Osteoblast (primary cell): ENCODE results near the gene FKBP15. TPM values are rescaled to one million over a fixed set of nuclear protein-coding genes. Genes with fewer than 3 reads are reported as not detected.
"Not testable (repeated sequence)": the region's sequence is repeated elsewhere in the genome, so short reads cannot be mapped to it uniquely, and the experiment has no call there.

Experiments
- DNase-seq: peaks from one replicate; pipeline ENCODE4 v3.0.0; 2011; ENCODE audit warnings: low spot score, mixed read lengths; ENCODE audit not compliant: insufficient read length; ENCODE audit errors: missing footprints
- H2AFZ ChIP-seq: 2 replicates; pipeline ENCODE4 v1.6.0; 2011; ENCODE audit warnings: mild to moderate bottlenecking, low read length
- H3K27ac ChIP-seq: 2 replicates; pipeline ENCODE4 v1.5.1; 2011; ENCODE audit warnings: mild to moderate bottlenecking, low read depth, low read length, moderate library complexity
- H3K27me3 ChIP-seq: 2 replicates; pipeline ENCODE4 v1.6.0; 2012; ENCODE audit warnings: mild to moderate bottlenecking, control low read depth, inconsistent platforms, low read length, moderate library complexity; ENCODE audit not compliant: insufficient read depth
- H3K36me3 ChIP-seq: 2 replicates; pipeline ENCODE4 v1.5.1; 2011; ENCODE audit warnings: mild to moderate bottlenecking, low read length, control low read depth, moderate library complexity; ENCODE audit not compliant: insufficient read depth
- H3K4me1 ChIP-seq: 2 replicates; pipeline ENCODE4 v1.5.1; 2011; ENCODE audit warnings: mild to moderate bottlenecking, low read length, control low read depth, moderate library complexity; ENCODE audit not compliant: insufficient read depth
- H3K4me2 ChIP-seq: 2 replicates; pipeline ENCODE4 v1.6.0; 2011; ENCODE audit warnings: mild to moderate bottlenecking, low read length; ENCODE audit not compliant: insufficient read depth
- H3K4me3 ChIP-seq: fragments of 200-600 bp; sonication (generic); 3 replicates; pipeline ENCODE4 v1.5.1; 2012; ENCODE audit warnings: mild to moderate bottlenecking, low read length, inconsistent platforms; ENCODE audit not compliant: insufficient read depth
- H3K79me2 ChIP-seq: 2 replicates; pipeline ENCODE4 v1.6.0; 2012; ENCODE audit warnings: mild to moderate bottlenecking, low read length, control low read depth, inconsistent platforms; ENCODE audit not compliant: insufficient read depth
- H3K9me3 ChIP-seq: 2 replicates; pipeline ENCODE4 v1.5.1; 2011; ENCODE audit warnings: low read depth, low read length, control low read depth
- H4K20me1 ChIP-seq: 2 replicates; pipeline ENCODE4 v1.6.0; 2012; ENCODE audit warnings: mild to moderate bottlenecking, low read length, control low read depth; ENCODE audit not compliant: insufficient read depth
- CTCF ChIP-seq: IDR thresholded peaks from 2 replicates; pipeline ENCODE4 v1.5.1; 2011; ENCODE audit warnings: mild to moderate bottlenecking, low read depth, low read length, moderate library complexity; ENCODE audit errors: extremely low read depth
- total RNA-seq: library from RNA; depleted of rRNA; stranded (reverse); fragments of >200 nt; gene quantifications from 2 replicates; pipeline ENCODE4 v1.2.3, GENCODE V29; 2012

The FKBP15 gene
- total RNA-seq, 1 donor, result 31.8 TPM

- Histone ChIP-seq H3K9me3 (no peaks in the 10 kb centered on the region), H3K4me2 (no peak overlapping the region), H3K4me1 (no peaks in the 10 kb centered on the region), H4K20me1 (no peaks in the 10 kb centered on the region), H3K27me3 (peaks cover 29% of the 10 kb centered on the region), H3K36me3 (no peaks in the 10 kb centered on the region), H3K27ac (no peak overlapping the region), H3K79me2 (no peaks in the 10 kb centered on the region), H3K4me3 (no peak overlapping the region), H2AFZ (no peak overlapping the region)
- TF ChIP-seq CTCF, result no peak
- no peak for DNase-seq
These were observed 77.4 kb downstream of the FKBP15 start for GRCh38 chr9:113143432-113144227.

- not testable (repeated sequence) for H3K9me3 ChIP-seq, H3K4me2 ChIP-seq, DNase-seq, H3K36me3 ChIP-seq, H4K20me1 ChIP-seq, H3K27ac ChIP-seq, H2AFZ ChIP-seq, H3K4me3 ChIP-seq, H3K4me1 ChIP-seq, H3K79me2 ChIP-seq
- peaks cover 25% of the 10 kb centered on the region for H3K27me3 ChIP-seq
These were observed 80.2 kb downstream of the FKBP15 start for GRCh38 chr9:113140896-113141295.

- Histone ChIP-seq H3K27ac (no peak overlapping the region), H4K20me1 (no peaks in the 10 kb centered on the region), H3K79me2 (no peaks in the 10 kb centered on the region), H3K4me3 (no peak overlapping the region), H2AFZ (no peak overlapping the region), H3K36me3 (no peaks in the 10 kb centered on the region), H3K9me3 (no peaks in the 10 kb centered on the region), H3K4me2 (no peak overlapping the region), H3K4me1 (no peaks in the 10 kb centered on the region), H3K27me3 (peaks cover 18% of the 10 kb centered on the region)
- no peak for DNase-seq
- TF ChIP-seq CTCF, result no peak
These were observed 81.1 kb downstream of the FKBP15 start for GRCh38 chr9:113139953-113140352.

GRCh38 chr9:113139225-113139829 is 81.8 kb downstream of the FKBP15 start:
- no peaks in the 10 kb centered on the region for H3K36me3 ChIP-seq
- H2AFZ ChIP-seq, result no peak overlapping the region
- no peaks in the 10 kb centered on the region for H3K9me3 ChIP-seq
- no peak overlapping the region for H3K27ac ChIP-seq
- no peak for DNase-seq
- TF ChIP-seq CTCF, result no peak
- H3K4me1 ChIP-seq, result no peaks in the 10 kb centered on the region
- H3K27me3 ChIP-seq, result peaks cover 15% of the 10 kb centered on the region
- no peak overlapping the region for H3K4me2 ChIP-seq
- H3K4me3 ChIP-seq, result no peak overlapping the region
- no peaks in the 10 kb centered on the region for H4K20me1 ChIP-seq
- H3K79me2 ChIP-seq, result no peaks in the 10 kb centered on the region
